Renal pelvis (tissue), 12 donors: Measurements from ENCODE around the gene PWWP2B. TPM values are rescaled to one million over a fixed set of nuclear protein-coding genes. Genes with fewer than 3 reads are reported as not detected.
A peak's percentile ranks its signal among the peaks of the same experiment; 100 is the strongest.

Source experiments
- DNase-seq: peaks from one replicate; pipeline ENCODE4 v3.0.0-alpha.2; 2013
- long read RNA-seq, 16 experiments: transcript quantifications; one replicate each; lab custom pipeline, GENCODE V29; 2026
- polyA plus RNA-seq, 3 donors: library from polyadenylated mRNA; unstranded; fragments of 120-200 nt; gene quantifications; one replicate each; pipeline ENCODE4 v1.2.1, GENCODE V29; 2013; ENCODE audit not compliant: insufficient read length in 3 of 3

The PWWP2B gene
- polyA plus RNA-seq, result 10 to 100 TPM in 2 of 3 donors, 1 to 10 TPM in 1; 9.7 to 12.5 (median 12.4) TPM
- long read RNA-seq, donor 1, partial matches to known transcripts, result 0 of 5 reads
- long read RNA-seq, donor 1, other reads (novel, unspliced or antisense), result 0 of 5 reads
- long read RNA-seq, donor 2, partial matches to known transcripts, result 0 of 2 reads
- long read RNA-seq, donor 2, other reads (novel, unspliced or antisense), result 0 of 2 reads
- long read RNA-seq, donor 3, transcript PWWP2B-201 (3 exons, 2,651 nt), result major isoform, 12 of 19 reads
- long read RNA-seq, donor 3, partial matches to known transcripts, result 6 of 19 reads
- long read RNA-seq, donor 3, other reads (novel, unspliced or antisense), result 0 of 19 reads
- long read RNA-seq, donor 4, partial matches to known transcripts, result 7 of 13 reads
- long read RNA-seq, donor 4, other reads (novel, unspliced or antisense), result 0 of 13 reads
- long read RNA-seq, donor 5, partial matches to known transcripts, result 0 of 1 reads
- long read RNA-seq, donor 5, other reads (novel, unspliced or antisense), result 0 of 1 reads
- long read RNA-seq, donor 6, transcript PWWP2B-201 (3 exons, 2,651 nt), result major isoform, 6 of 6 reads
- long read RNA-seq, donor 6, partial matches to known transcripts, result 0 of 6 reads
- long read RNA-seq, donor 6, other reads (novel, unspliced or antisense), result 0 of 6 reads
- long read RNA-seq, donor 7, transcript PWWP2B-201 (3 exons, 2,651 nt), result major isoform, 5 of 30 reads
- long read RNA-seq, donor 7, partial matches to known transcripts, result 25 of 30 reads
- long read RNA-seq, donor 7, other reads (novel, unspliced or antisense), result 0 of 30 reads
- long read RNA-seq, donor 8, partial matches to known transcripts, result 0 of 1 reads
- long read RNA-seq, donor 8, other reads (novel, unspliced or antisense), result 0 of 1 reads
- long read RNA-seq, donor 9, partial matches to known transcripts, result 0 of 1 reads
- long read RNA-seq, donor 9, other reads (novel, unspliced or antisense), result 0 of 1 reads
- long read RNA-seq, donor 10, partial matches to known transcripts, result 0 of 4 reads
- long read RNA-seq, donor 10, other reads (novel, unspliced or antisense), result 0 of 4 reads
- long read RNA-seq, donor 11, partial matches to known transcripts, result 0 of 3 reads
- long read RNA-seq, donor 11, other reads (novel, unspliced or antisense), result 0 of 3 reads
- long read RNA-seq, donor 12, partial matches to known transcripts, result 6 of 11 reads
- long read RNA-seq, donor 12, other reads (novel, unspliced or antisense), result 0 of 11 reads
- long read RNA-seq, donor 13, result 0 reads
- long read RNA-seq, donor 14, result 0 reads
- long read RNA-seq, donor 15, transcript PWWP2B-201 (3 exons, 2,651 nt), result major isoform, 6 of 7 reads
- long read RNA-seq, donor 15, partial matches to known transcripts, result 0 of 7 reads
- long read RNA-seq, donor 15, other reads (novel, unspliced or antisense), result 0 of 7 reads
- long read RNA-seq, donor 16, partial matches to known transcripts, result 24 of 25 reads
- long read RNA-seq, donor 16, other reads (novel, unspliced or antisense), result 0 of 25 reads

- no peak for DNase-seq
Measured at GRCh38 chr10:132397036-132397541, at the start of gene PWWP2B. Gene PWWP2B, plus strand, starts transcription at chr10:132397200. Its CDS starts 27 bp downstream, at chr10:132397227.

- DNase-seq, result no peak
Measured at GRCh38 chr10:132347211-132347930, 49.6 kb upstream of the PWWP2B start.

DNA sequence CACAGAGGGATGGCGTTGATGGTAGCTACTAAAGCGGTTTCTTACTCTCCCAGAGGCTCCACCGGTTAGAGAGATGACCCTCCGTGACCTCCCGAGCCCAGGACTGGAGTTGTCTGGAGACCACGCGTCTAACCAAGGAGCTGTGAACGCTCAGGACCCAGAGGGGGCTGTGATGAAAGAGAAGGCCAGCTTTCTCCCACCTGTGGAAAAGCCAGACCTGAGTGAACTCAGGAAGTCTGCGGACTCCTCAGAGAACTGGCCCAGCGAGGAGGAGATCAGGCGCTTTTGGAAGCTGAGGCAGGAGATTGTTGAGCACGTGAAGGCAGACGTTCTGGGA lies 49.1 kb upstream of the PWWP2B start:
- no peak for DNase-seq

GRCh38 chr10:132349766-132350165 lies 47.2 kb upstream of the PWWP2B start:
- no peak for DNase-seq

- no peak for DNase-seq
Measured at GRCh38 chr10:132350391-132350790, 46.6 kb upstream of the PWWP2B start.

GRCh38 chr10:132350946-132351345 lies 46.1 kb upstream of the PWWP2B start:
- DNase-seq, result no peak

DNA sequence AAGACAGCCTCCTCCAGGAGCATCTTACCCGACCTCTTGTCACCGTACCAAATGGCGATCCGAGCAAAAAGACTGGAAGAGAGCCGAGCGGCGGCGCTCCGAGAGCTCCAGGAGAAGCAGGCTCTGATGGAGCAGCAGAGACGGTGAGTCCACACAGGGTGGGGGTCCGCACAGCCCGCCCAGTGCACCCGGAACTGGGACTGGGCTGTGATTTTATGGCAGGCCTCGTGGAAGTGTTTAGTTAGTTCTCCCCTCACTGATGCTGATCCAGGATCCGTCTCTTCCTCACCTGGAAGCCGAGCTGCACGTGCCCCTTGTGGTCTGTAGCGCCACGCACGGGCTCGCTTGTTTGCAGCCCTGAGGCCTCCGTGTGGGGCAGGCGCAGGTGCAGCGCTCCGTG lies 45.4 kb upstream of the PWWP2B start:
- DNase-seq, result no peak

- peak; percentile 28 for DNase-seq
Measured at GRCh38 chr10:132352462-132353308, 44.3 kb upstream of the PWWP2B start.

DNA sequence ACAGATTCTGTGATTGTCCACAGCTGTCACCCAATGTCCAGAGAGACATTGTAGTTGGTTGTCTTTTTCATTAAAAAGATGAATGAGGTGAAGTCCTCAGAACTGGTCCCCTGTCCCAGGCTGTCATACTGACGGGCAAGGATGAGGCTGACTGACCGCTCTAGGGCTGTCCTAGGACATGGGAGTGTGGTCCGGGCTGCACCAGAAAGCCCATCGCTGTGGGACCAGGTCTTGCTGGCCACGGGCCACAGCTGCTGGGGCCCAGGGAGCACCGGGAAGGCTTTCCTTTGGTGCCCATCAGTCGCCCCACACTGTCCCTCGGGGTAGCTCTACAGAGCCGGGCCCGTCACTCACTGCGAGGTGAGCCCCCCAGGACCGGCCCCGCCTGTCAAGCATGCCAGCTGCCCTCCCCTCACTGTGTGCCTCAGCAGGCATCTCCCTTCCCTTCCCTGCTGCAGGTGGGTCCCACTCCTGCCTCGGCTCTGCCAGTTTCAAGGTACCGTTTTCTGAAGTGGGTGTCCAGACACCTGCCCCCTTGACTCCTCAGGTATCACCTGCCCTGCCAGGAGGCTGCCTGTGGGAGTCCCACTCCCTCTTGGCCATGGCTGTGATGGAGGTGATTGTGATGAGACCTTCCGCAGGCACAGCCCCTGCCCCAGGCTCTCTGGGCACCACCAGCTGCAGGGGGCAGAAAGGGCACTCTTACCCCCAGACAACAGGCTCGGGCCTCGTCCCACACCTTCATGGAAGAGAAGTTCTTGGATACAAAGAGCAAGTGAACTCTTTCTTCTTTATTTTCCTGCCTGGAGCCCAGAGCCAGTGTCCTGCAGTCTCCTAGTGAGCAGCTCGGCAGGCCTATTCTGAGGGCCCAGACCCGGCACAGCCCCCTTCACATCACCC lies 43.3 kb upstream of the PWWP2B start:
- no peak for DNase-seq

- no peak for DNase-seq
Measured at GRCh38 chr10:132354356-132355094, 42.5 kb upstream of the PWWP2B start.

GRCh38 chr10:132355297-132355696 lies 41.7 kb upstream of the PWWP2B start:
- DNase-seq, result no peak

DNA sequence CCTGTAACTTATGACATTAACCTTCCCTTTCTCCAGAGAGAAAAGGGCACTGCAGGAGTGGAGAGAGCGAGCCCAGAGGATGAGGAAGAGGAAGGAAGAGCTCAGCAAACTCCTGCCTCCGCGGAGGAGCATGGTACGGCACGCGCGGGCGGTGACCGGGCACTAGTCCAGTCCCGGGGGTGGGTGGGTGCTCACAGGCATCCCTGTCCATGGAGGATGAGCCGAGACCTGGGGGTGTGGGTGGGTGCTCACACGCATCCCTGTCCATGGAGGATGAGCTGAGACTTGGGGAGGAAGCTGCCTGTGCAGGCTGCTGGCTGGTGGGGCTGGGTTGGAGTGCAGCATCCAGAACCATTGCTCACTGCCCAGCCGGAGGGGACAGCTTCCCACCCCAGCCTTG lies 41.2 kb upstream of the PWWP2B start:
- DNase-seq, result no peak

DNA sequence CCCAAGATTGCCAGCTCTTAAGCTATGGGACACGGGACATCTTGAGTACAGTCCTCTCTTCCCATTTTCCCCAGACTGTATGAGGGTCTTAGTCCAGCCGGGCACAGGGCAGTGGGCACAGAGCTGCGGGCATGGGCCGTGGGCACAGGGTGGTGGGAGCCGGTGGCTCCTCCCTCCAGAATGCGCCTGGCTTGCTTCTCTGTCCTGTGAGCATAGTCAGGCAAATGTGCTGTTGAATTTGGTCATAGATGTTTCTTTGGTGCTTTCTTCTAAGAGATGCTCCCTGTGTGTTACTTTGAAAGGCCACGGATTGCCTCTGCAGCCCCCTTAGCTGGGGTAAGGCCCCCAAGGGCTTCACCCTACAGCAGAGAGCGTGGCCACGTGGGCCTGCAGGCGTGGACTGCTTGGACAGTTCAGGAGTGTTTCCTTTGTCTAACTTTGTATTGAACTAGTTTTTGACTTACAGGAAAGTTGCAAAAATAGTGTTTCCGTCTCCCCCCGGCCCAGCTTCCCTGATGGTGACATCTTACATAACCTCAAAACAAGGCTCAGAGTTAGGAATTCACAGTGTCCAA lies 40.3 kb upstream of the PWWP2B start:
- DNase-seq, result no peak

- DNase-seq, result no peak
Measured at GRCh38 chr10:132357286-132358058, 39.5 kb upstream of the PWWP2B start.

DNA sequence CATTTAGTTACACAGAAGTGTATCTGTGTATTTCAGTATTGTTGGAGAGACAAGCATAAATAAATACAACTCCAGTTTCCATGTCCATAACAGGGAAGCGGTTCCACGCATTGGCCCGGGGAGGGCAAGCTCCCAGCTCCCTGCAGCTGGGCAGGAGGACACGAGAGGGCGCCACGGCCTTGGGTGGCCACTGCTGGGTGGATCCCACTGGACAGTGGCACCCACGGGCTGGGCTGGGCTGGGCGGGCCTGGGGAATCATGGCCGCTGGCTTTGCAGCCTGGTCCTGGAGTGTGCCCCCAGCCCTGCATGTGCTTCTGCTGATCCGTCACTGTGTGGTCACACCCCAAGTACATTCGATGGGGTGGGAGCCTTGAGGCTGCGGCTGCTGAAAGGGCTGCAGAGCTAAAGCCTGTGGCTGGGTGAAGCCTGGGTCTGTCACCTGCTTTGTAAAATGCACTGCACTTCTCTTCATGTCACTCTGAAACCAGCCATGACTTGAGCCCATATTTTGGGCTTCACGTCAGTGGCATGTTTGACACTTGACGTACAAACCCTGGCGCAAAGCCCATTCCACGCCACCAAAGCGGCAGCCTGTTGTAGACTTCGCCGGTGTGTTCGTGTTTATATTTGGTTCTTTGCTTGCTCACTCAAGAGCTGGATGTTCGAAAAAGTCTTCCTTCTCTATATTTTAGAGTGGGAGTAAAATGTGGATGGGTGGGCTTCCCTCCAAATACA lies 37.5 kb upstream of the PWWP2B start:
- DNase-seq, result no peak
